Panc1 (cell line): ENCODE results near the gene PMPCA.

Experiments used
- CTCF ChIP-seq: fragments of 450-650 bp; IDR thresholded peaks from 2 replicates; pipeline ENCODE4 v1.5.1; 2017; ENCODE audit warnings: mild to moderate bottlenecking
- POLR2AphosphoS5 ChIP-seq: IDR thresholded peaks from 2 replicates; pipeline ENCODE4 v1.6.1; 2012; ENCODE audit warnings: mild to moderate bottlenecking, low read depth, low read length, moderate library complexity
- REST ChIP-seq, 2 experiments: IDR thresholded peaks; 2 replicates each; pipeline ENCODE4 v1.6.1; 2011 to 2012; ENCODE audit warnings: low read depth in 2 of 2, control low read depth in 1 of 2, low read length in 1 of 2, mild to moderate bottlenecking in 1 of 2, moderate library complexity in 1 of 2; ENCODE audit not compliant: insufficient read depth in 1 of 2
- SIN3A ChIP-seq: IDR thresholded peaks from 2 replicates; pipeline ENCODE4 v1.6.1; 2012; ENCODE audit warnings: low read depth, mild to moderate bottlenecking, low read length, moderate library complexity, borderline replicate concordance; ENCODE audit not compliant: insufficient read depth
- TCF7L2 ChIP-seq: IDR thresholded peaks from 2 replicates; pipeline ENCODE4 v1.6.1; 2011; ENCODE audit warnings: mild to moderate bottlenecking, low read depth, low read length, inconsistent platforms

- TF ChIP-seq CTCF (no peak), POLR2AphosphoS5 (no peak), TCF7L2 (no peak), REST (IDR thresholded peaks at IDR 0.05; ENCODE audit: insufficient read depth in 1 of 2, low read depth in 2 of 2, low read length in 1 of 2) (no peak), SIN3A (no peak)
Measured at GRCh38 chr9:136405481-136405880, 5.0 kb upstream of the PMPCA start.
